ENCODE results near the gene STX10.

GRCh38 chr19:13100031-13100588, 50.1 kb downstream of the STX10 start:
- TF ChIP-seq EZH2 (IDR thresholded peaks at IDR 0.05; ENCODE audit: low read length, unreplicated experiment) (no peak), CTCF (conservative IDR thresholded peaks at IDR 0.05; ENCODE audit: low read depth, low read length) (no peak), EZH2phosphoT487 (IDR thresholded peaks at IDR 0.05; ENCODE audit: borderline replicate concordance, low read length) (no peak)
